Stimulated activated CD4-positive, alpha-beta T cell treated with anti-CD3 and anti-CD28 coated beads, Interleukin-1b, Interleukin-23, amount 100 ng/mL, for 24 hours (primary cell): ENCODE results near the gene SFR1.
A peak's percentile ranks its signal among the peaks of the same experiment; 100 is the strongest.

ENCODE experiments used
- DNase-seq, 4 experiments: peaks; one replicate each; pipeline ENCODE4 v3.0.0-alpha.2; 2020; ENCODE audit warnings: low read depth in 4 of 4, low spot score in 1 of 4

SFR1 gene

DNA sequence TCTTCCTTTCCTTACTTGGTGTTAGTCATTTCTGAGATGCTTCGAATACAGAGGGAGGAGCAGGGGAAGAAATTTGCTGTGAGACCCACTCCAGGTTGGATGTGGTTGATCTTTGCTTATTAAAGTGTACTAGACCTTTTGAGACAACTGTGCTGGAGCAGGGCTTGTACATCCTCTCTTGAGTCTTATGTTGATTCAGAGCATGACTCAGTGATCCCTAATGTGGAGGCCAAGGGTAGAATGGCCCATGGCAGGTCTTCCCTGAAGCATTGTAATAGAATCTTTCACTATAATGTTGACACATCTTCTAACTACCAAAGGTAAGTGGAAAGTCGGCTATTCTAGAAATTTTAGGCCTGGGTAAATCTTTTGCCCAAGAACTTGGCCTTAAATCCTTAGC, 17.0 kb upstream of the SFR1 start:
- no peak for DNase-seq

DNA sequence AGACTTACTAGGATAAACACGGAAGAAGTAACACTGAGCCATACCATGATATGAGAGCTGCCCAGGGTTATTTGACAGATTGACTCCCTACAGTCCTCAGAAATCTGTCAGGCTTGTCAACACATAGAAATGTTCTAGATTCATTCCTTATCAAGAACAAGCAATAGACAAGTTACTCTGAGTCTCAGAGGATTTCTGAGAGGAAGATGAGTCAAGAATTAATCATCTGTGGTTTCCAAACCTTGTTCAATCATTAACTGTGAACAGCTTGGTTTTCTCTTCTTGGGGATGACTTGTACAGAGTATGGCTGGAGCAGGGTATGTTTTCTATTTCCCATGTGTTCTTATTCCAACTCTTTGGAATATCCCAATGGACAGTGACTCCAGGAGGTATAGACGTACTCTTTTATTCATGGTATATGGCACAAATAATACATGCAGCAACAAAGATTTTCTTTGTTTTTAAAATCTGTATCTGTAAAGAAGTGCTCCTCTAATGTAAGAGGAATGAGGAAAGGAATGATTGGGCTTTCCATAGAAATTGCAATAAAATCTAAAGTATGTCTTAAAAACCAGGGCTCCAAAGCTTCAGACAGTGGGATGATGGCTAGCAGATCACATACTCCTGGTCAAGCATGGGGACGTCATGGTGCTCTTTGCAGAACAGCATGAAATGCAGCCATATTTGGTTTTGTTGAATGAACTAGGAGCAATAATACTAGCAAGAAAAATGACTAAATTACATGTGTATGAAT, 11.9 kb upstream of the SFR1 start:
- no peak for DNase-seq

DNA sequence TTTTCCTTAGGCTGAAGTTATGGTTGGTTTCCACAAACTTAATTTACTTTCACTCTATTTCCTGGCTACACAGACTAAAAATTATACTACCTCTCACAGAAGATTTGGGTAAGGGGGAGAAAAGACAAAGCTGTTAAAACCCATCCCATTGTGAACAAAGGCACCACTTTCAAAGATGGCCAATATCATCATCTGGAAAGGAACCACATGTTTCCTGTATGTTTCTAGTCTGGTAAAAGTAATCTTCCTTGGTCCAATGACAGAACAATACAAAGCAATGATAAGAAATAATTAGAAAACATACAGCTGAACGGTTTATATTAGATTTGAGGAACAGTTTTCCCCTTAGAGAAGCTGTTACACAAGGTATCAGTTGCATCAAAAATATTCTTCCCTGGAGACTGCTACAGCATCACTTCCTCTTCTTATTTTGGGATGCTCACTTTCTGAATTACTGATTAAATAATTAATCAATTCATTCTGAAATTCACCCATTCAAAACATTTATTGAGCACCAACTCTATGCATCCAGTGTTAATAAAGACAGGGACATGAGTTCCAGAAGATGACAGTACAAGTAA, 8.5 kb upstream of the SFR1 start:
- DNase-seq = no peak

- no peak for DNase-seq
Measured at GRCh38 chr10:104117839-104118323, 4.1 kb upstream of the SFR1 start.

DNA sequence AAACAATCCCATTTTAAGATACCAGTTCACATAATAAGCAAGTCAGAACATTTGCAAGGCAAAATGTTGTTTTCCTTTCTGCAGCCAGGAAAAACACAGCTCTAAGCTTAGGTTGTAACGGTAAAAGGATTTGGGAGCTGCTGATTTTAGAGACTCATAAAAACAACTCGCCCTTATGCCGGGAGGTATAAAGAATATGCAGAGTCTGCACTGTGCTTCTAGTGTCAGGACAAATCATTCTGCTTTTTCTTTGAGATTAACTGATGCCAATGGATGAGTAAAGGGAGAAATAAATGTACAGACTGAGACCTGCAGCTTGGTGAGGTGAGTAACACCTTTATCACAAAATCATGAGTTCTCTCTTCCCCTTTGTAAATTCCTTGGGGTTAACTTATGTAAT, 2.0 kb upstream of the SFR1 start:
- DNase-seq = no peak

- DNase-seq = no peak
Measured at GRCh38 chr10:104120512-104120902, 1.5 kb upstream of the SFR1 start.

GRCh38 chr10:104120903-104121484, 977 bp upstream of the SFR1 start:
- peak; percentile 55 to 78 (median 74) for DNase-seq

- peak in 1 of 4 experiments; percentile 5 for DNase-seq
Measured at GRCh38 chr10:104122225-104123107, 495 bp downstream of the SFR1 start.

GRCh38 chr10:104123397-104123796, 1.4 kb downstream of the SFR1 start:
- no peak for DNase-seq

DNA sequence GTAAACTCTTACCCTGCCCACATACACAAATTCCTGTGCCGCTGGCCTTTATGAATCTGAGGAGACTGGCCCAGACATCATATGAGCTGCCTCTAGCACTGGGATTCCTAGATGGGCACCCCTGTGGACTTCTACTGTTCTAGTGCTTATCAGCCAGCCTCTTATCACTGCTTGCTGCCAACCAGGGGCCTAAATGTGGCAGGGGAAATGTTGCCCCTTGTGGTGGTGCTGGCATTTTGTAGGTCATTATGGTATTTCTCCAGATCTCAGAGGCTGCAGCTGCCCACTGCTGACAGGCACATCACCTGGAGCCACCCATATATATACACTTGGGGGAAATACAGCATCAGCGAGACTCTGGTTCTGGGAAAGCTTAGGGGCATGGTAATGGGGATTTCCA, 5.4 kb downstream of the SFR1 start:
- DNase-seq = no peak

- no peak for DNase-seq
Measured at GRCh38 chr10:104128214-104128613, 6.2 kb downstream of the SFR1 start.

DNA sequence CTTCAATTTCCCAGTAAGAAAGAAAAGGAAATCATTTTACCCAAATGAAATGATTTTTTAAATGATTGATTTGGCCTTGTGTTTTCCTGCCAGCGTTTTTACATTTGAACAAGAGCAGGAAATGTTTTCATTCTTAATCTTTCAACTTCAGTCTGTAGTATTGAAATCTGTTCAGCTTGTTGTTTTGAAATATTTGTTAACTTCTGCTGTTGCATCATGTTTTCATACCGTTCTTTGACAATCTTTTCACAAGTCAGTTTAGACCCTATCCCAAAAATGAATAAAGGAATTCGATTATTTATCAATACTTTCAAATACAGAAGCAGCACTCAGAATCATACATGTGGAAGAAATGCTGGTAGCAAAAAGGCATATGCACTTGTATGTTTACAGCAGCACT, 8.1 kb downstream of the SFR1 start:
- no peak for DNase-seq

- DNase-seq = no peak
Measured at GRCh38 chr10:104138131-104138530, 16.2 kb downstream of the SFR1 start.

- DNase-seq = no peak
Measured at GRCh38 chr10:104139221-104139620, 17.2 kb downstream of the SFR1 start.

- no peak for DNase-seq
Measured at GRCh38 chr10:104142081-104142480, 20.1 kb downstream of the SFR1 start.

DNA sequence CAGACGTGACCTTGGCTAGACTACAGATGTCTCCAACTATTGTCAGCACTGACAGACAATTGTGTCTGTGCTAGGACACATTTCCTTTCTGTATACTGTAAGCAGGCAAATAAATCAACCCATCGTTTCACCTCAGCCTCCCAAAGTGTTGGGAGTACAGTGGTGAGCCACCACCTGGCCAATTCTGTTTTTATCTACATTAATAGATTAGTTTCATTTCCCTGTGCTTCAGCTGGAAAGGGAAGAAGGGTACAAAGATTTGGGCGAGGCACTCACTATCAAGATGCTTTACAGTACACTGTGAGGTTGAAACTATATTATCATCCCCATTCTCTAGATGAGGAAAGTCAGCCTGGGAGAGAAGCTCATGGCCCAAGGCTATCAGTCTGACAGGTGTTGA, 21.9 kb downstream of the SFR1 start:
- no peak for DNase-seq

GRCh38 chr10:104144931-104145330, 23.0 kb downstream of the SFR1 start:
- no peak for DNase-seq

DNA sequence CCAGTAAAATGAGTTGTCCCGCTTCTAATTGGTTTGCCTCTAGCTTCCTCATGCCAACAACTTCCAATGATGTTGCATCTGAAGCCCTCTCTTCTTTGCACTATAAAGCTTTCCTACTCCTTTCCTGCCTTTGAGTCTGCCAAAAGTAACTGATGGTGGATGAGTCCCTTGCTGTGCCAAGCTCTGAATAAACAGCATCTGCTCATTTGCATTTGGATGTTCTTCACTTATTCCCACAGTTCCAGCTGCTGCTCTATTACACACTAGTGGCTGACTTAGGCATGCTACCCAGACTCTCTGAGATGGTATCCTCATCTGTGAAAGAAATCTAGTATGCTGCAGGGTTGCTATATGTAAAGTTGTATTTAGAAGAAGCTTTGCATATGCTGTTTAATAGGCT, 24.9 kb downstream of the SFR1 start:
- DNase-seq = no peak

DNA sequence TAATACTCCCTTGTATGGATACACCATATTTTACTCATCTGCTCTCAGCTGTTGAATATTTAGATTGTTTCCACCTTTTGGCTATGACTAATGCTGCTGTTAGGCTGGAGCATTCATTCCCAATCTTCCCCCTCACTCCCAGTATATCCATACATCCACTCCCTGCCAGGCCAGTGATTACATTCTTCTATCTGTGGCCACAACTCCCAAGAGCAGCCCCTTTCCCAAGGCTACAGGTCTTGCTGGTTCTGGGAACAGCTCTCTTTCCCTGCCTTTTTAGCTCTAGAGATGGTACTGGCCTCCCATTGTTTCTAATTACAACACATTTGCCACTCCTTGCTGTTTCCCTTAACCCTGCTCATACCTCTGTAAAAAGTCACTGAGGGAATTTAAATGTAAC, 28.2 kb downstream of the SFR1 start:
- no peak for DNase-seq

DNA sequence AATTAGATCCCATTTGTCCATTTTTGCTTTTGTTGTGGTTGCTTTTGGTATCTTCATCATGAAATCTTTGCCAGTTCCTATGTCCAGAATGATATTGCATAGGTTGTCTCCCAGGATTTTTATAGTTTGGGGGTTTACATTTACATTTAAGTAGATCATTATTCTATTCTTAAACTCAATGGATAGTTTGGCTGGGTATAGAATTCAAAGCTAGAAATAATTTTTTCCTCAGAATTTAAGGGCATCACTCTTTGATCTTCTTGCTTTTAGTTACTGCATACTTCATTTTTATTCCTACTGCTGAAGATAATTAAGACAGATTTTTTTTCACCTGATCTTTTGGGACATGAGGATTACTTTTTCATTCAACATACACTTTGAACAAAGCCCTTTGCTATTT, 29.8 kb downstream of the SFR1 start:
- DNase-seq = no peak

- no peak for DNase-seq
Measured at GRCh38 chr10:104155591-104155990, 33.6 kb downstream of the SFR1 start.
